KMS-11 (cell line): ENCODE results near the gene TECPR2.

Experiments
- H2AFZ ChIP-seq: fragments of 200-600 bp; sonication (generic); 2 replicates; pipeline ENCODE4 v1.6.1; 2016; ENCODE audit warnings: antibody characterized with exemption, mixed run types, low read depth
- H3K27ac ChIP-seq: fragments of 200-600 bp; sonication (generic); 2 replicates; pipeline ENCODE4 v1.6.1; 2016; ENCODE audit warnings: mild to moderate bottlenecking, mixed run types
- H3K27me3 ChIP-seq: fragments of 200-600 bp; sonication (generic); 2 replicates; pipeline ENCODE4 v1.6.1; 2017; ENCODE audit warnings: mild to moderate bottlenecking, low read depth, mixed run types, moderate library complexity; ENCODE audit not compliant: insufficient read depth
- H3K36me3 ChIP-seq: fragments of 200-600 bp; sonication (generic); 2 replicates; pipeline ENCODE4 v1.6.1; 2017; ENCODE audit warnings: mild to moderate bottlenecking, mixed run types; ENCODE audit not compliant: insufficient read depth
- H3K4me1 ChIP-seq: fragments of 200-600 bp; sonication (generic); 2 replicates; pipeline ENCODE4 v1.6.1; 2016; ENCODE audit warnings: mild to moderate bottlenecking, low read depth, mixed run types; ENCODE audit not compliant: poor library complexity, severe bottlenecking
- H3K4me2 ChIP-seq: fragments of 200-600 bp; sonication (generic); 2 replicates; pipeline ENCODE4 v1.7.0; 2016; ENCODE audit warnings: mild to moderate bottlenecking, mixed run types
- H3K4me3 ChIP-seq: fragments of 200-600 bp; sonication (generic); IDR thresholded peaks from 2 replicates; pipeline ENCODE4 v1.6.1; 2017; ENCODE audit warnings: low read depth, low read length, mixed read lengths; ENCODE audit not compliant: insufficient read depth
- H3K79me2 ChIP-seq: fragments of 200-600 bp; sonication (generic); 2 replicates; pipeline ENCODE4 v1.6.1; 2016; ENCODE audit warnings: low read depth, mixed run types; ENCODE audit not compliant: insufficient read depth
- H3K9ac ChIP-seq: fragments of 200-600 bp; sonication (generic); 2 replicates; pipeline ENCODE4 v1.6.1; 2016; ENCODE audit warnings: mild to moderate bottlenecking, mixed run types
- H4K20me1 ChIP-seq: fragments of 200-600 bp; sonication (generic); 2 replicates; pipeline ENCODE4 v1.6.1; 2016; ENCODE audit warnings: mild to moderate bottlenecking, mixed run types; ENCODE audit not compliant: insufficient read depth
- TF ChIP-seq, protein P1 (sequence below): fragments of 200-600 bp; sonication (generic); conservative IDR thresholded peaks from 2 replicates; pipeline ENCODE4 v1.6.1; 2017; ENCODE audit warnings: low read depth, mild to moderate bottlenecking, antibody characterized with exemption, low read length, moderate library complexity, mixed read lengths

Gene TECPR2

DNA sequence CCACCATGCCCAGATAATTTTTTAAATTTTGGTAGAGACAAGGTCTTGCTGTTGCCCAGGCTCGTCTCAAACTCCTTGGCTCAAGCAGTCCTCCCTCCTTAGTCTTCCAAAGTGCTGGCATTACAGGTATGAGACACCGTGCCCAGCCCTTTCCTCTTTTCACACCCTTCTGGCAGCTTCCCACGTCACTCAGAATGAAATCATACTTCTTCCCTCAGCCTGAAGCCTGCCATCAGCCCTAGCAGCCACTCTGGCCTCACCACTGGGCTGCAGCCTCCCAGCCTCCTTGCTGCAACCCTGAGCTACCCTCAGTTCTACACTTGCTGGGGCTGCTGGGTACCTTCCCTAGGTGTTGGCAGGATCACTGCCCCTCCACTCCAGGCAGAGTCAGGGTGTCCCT is 128.6 kb downstream of the TECPR2 start:
- Histone ChIP-seq H3K4me3 (no peak overlapping the region), H2AFZ (no peak overlapping the region), H3K27ac (no peak overlapping the region), H3K27me3 (no peaks in the 10 kb centered on the region), H3K36me3 (no peaks in the 10 kb centered on the region), H4K20me1 (no peaks in the 10 kb centered on the region), H3K4me1 (no peaks in the 10 kb centered on the region), H3K79me2 (no peaks in the 10 kb centered on the region), H3K9ac (no peak overlapping the region), H3K4me2 (no peak overlapping the region)
- TF ChIP-seq, protein P1, sequence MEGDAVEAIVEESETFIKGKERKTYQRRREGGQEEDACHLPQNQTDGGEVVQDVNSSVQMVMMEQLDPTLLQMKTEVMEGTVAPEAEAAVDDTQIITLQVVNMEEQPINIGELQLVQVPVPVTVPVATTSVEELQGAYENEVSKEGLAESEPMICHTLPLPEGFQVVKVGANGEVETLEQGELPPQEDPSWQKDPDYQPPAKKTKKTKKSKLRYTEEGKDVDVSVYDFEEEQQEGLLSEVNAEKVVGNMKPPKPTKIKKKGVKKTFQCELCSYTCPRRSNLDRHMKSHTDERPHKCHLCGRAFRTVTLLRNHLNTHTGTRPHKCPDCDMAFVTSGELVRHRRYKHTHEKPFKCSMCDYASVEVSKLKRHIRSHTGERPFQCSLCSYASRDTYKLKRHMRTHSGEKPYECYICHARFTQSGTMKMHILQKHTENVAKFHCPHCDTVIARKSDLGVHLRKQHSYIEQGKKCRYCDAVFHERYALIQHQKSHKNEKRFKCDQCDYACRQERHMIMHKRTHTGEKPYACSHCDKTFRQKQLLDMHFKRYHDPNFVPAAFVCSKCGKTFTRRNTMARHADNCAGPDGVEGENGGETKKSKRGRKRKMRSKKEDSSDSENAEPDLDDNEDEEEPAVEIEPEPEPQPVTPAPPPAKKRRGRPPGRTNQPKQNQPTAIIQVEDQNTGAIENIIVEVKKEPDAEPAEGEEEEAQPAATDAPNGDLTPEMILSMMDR: no peak

DNA sequence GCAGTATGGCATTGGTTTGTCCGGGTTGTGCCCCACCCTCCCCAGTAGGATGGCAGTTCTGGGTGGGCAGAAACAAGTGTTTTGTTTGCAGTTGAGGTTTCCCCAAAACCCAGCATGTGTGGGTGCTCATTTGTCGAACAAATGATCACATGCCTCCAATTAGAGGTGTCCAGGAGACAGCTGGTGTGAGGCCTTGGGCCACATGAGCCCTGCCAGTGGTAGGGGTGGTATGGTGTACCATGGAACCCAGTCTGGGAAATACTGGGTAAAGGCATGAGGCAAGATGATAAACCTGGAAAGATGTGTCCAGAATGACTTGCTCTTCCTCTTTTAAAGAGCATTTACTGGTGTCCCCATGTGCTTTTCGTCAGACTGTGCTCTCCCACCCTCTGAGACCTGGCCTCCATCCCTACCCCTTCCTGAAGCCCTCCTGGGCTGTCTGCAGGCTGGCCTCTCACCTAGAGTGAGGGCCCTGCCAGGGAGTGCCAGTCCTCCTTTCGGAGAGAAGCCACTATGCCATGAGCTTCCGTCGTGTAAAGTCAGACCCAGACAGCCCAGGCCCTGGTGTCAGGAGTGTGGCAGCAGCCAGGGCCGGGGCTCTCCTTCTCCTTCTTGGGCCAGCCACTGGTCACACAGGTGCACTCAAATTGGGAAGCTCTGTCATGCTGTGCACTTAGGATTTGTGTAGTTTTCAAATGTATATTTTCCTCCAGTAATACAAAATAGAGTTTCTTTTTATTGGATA is 129.2 kb downstream of the TECPR2 start:
- Histone ChIP-seq H3K4me1 (no peaks in the 10 kb centered on the region), H2AFZ (no peak overlapping the region), H3K4me2 (no peak overlapping the region), H3K36me3 (no peaks in the 10 kb centered on the region), H3K27me3 (no peaks in the 10 kb centered on the region), H3K4me3 (no peak overlapping the region), H3K79me2 (no peaks in the 10 kb centered on the region), H3K27ac (no peak overlapping the region), H4K20me1 (no peaks in the 10 kb centered on the region), H3K9ac (no peak overlapping the region)
- TF ChIP-seq, protein P1: no peak

DNA sequence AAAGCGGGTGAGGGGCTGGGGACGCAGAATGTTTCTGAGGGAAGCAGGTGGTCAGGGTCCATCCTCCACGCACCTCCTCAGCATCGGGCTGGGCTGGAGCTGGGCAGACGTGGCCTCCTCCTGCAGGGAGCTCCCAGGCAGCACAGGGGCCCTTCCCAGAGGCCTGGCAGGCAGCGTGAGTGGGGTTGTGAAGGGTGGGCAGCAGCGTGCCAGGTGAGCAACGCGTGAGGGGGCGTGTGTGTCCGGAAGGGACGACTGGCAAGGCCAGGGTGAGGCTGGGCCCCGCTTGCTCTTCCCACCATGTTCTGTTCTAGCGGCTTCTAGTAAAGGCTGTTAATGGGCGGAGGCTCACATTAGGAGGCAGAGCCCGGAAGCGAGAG is 129.8 kb downstream of the TECPR2 start:
- H3K79me2 ChIP-seq: no peaks in the 10 kb centered on the region

DNA sequence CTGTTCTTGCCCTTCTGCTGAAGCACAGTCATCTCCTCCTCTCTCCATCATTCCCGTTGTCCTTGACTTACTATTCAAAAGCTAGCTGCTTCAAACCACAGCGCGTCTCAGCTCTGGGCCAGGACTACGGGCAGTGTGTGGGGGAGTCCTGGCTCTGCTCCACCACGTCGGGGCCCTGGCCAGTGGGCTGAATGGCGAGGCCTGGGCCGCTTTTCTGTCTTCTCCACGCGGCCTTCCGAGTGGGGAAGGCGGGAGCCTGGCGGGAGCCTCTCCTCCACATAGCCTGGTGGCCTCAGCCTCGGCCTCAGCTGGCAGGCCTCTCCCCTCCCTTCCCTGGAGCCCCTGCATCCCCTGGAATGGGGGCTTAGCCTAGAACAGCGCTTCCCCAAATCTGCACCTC is 130.4 kb downstream of the TECPR2 start:
- Histone ChIP-seq H3K4me3 (no peak overlapping the region), H2AFZ (no peak overlapping the region), H4K20me1 (no peaks in the 10 kb centered on the region), H3K27ac (no peak overlapping the region), H3K4me1 (no peaks in the 10 kb centered on the region), H3K9ac (no peak overlapping the region), H3K4me2 (no peak overlapping the region), H3K36me3 (no peaks in the 10 kb centered on the region), H3K79me2 (no peaks in the 10 kb centered on the region), H3K27me3 (no peaks in the 10 kb centered on the region)
- TF ChIP-seq, protein P1: no peak

More for the DNA sequence above, 129.8 kb downstream of the TECPR2 start:
- H4K20me1 ChIP-seq: no peaks in the 10 kb centered on the region
- H3K4me1 ChIP-seq: no peaks in the 10 kb centered on the region
- H3K4me2 ChIP-seq: no peak overlapping the region
- H3K36me3 ChIP-seq: no peaks in the 10 kb centered on the region
- H3K27ac ChIP-seq: no peak overlapping the region
- TF ChIP-seq, protein P1: no peak
- no peak overlapping the region for H3K4me3 ChIP-seq
- H3K9ac ChIP-seq: no peak overlapping the region
- no peak overlapping the region for H2AFZ ChIP-seq
- no peaks in the 10 kb centered on the region for H3K27me3 ChIP-seq
